ENCODE data around the gene PTK7. TPM values are rescaled to one million over a fixed set of nuclear protein-coding genes. Genes with fewer than 3 reads are reported as not detected.

Gene PTK7
- total and polyA plus RNA-seq, 9 donors, result 44.4 to 167 (median 84.8) TPM

- Histone ChIP-seq H3K4me3 (peak within 1 kb of the TSS; percentile 86), H3K9me3 (no peaks in the 10 kb centered on the region), H3K36me3 (no peaks in the 10 kb centered on the region), H3K4me1 (ENCODE audit: insufficient read depth) (peaks cover 10% of the 10 kb centered on the region), H3K27ac (peak within 1 kb of the TSS; percentile 71 to 88), H3K27me3 (no peaks in the 10 kb centered on the region)
- DNase-seq, result peak; percentile 97 to 99 (median 98)
- TF ChIP-seq CTCF (IDR thresholded peaks at IDR 0.05) (peak in 1 of 3 donors; percentile 16), EP300 (IDR thresholded peaks at IDR 0.05) (no peak), POLR2A (IDR thresholded peaks at IDR 0.05) (peak; percentile 88)
- intact Hi-C loops (cut with DNase I), result no loop called here
- WGBS, 3 donors, result 0 to 1% (median 1%) methylated on average over 64 of the region's 64 CpGs
These were observed 16.7 kb upstream of the PTK7 start, which contains the start of the genes KLC4 and MRPL2 for GRCh38 chr6:43059168-43060033. Gene KLC4, plus strand, starts transcription at chr6:43059631. Its CDS starts 1,705 bp downstream, at chr6:43061336. Gene MRPL2, minus strand, starts transcription at chr6:43059434. Its CDS starts 53 bp downstream, at chr6:43059381.

- Histone ChIP-seq H3K4me1 (ENCODE audit: insufficient read depth) (peaks cover 8% of the 10 kb centered on the region), H3K4me3 (peak overlapping the region; percentile 86), H3K27ac (peak overlapping the region; percentile 71 to 88), H3K27me3 (no peaks in the 10 kb centered on the region), H3K36me3 (no peaks in the 10 kb centered on the region), H3K9me3 (no peaks in the 10 kb centered on the region)
- intact Hi-C loops (cut with DNase I), result no loop called here
- WGBS, 3 donors, result 5 to 7% (median 6%) methylated on average over 14 to 15 of the region's 15 CpGs
- DNase-seq, result peak in 1 of 5 donors; percentile 43
- TF ChIP-seq CTCF (IDR thresholded peaks at IDR 0.05) (no peak), POLR2A (IDR thresholded peaks at IDR 0.05) (no peak), EP300 (IDR thresholded peaks at IDR 0.05) (no peak)
These were observed 15.9 kb upstream of the PTK7 start for GRCh38 chr6:43060034-43060754.

- TF ChIP-seq POLR2A (IDR thresholded peaks at IDR 0.05) (no peak), CTCF (IDR thresholded peaks at IDR 0.05) (no peak), EP300 (IDR thresholded peaks at IDR 0.05) (no peak)
- DNase-seq, result peak in 1 of 5 donors; percentile 34
- WGBS, 3 donors, result 77 to 82% (median 80%) methylated on average over 12 of the region's 12 CpGs
- H3K9me3 ChIP-seq, result no peaks in the 10 kb centered on the region
- intact Hi-C loops (cut with DNase I), result no loop called here
- H3K4me3 ChIP-seq, result no peak overlapping the region
- no peak overlapping the region for H3K27ac ChIP-seq
- no peaks in the 10 kb centered on the region for H3K27me3 ChIP-seq
- H3K36me3 ChIP-seq, result no peaks in the 10 kb centered on the region
- H3K4me1 ChIP-seq (ENCODE audit: insufficient read depth), result peaks cover 8% of the 10 kb centered on the region
These were observed 15.1 kb upstream of the PTK7 start for GRCh38 chr6:43060755-43061633.

GRCh38 chr6:43061861-43062260 is 14.3 kb upstream of the PTK7 start:
- Histone ChIP-seq H3K27ac (no peak overlapping the region), H3K4me1 (ENCODE audit: insufficient read depth) (peaks cover 8% of the 10 kb centered on the region), H3K9me3 (no peaks in the 10 kb centered on the region), H3K4me3 (no peak overlapping the region), H3K27me3 (no peaks in the 10 kb centered on the region), H3K36me3 (no peaks in the 10 kb centered on the region)
- intact Hi-C loops (cut with DNase I), result no loop called here
- TF ChIP-seq CTCF (IDR thresholded peaks at IDR 0.05), result no peak
- DNase-seq, result no peak
- WGBS, 3 donors, result 59 to 66% (median 62%) methylated on average over 2 of the region's 2 CpGs
